WTC11 (cell line): ENCODE measurements around the gene SERPINI2. TPM values are rescaled to one million over a fixed set of nuclear protein-coding genes. Genes with fewer than 3 reads are reported as not detected.

Experiments
- ATAC-seq: fragments of 200-7000 bp; cut with Tn5 transposase; 2 replicates; pipeline ENCODE4 v1.10.0; 2021; ENCODE audit warnings: mild to moderate bottlenecking, moderate library complexity
- Bru-seq: library from RNA; stranded (reverse); fragments of 400-500 nt; gene quantifications from one replicate; lab custom pipeline; 2021; lab: Mats Ljungman, UMichigan
- CTCF ChIA-PET: fragments of 300-600 bp; sonication (Branson Sonifier 250); formaldehyde crosslinking; loops from one replicate; lab custom pipeline; 2021; ENCODE audit warnings: antibody characterized with exemption; lab: Charles Lee
- POLR2A ChIA-PET: fragments of 350-600 bp; sonication (Branson Sonifier 250); formaldehyde crosslinking; loops from one replicate; lab custom pipeline; 2021; ENCODE audit warnings: antibody characterized with exemption; lab: Charles Lee
- DNase-seq: peaks from one replicate; pipeline ENCODE4 v3.0.0; 2021; ENCODE audit warnings: low spot score
- H3K27ac Mint-ChIP-seq: 2 replicates; pipeline ENCODE4 v1.8.0; 2021; ENCODE audit warnings: mixed read lengths
- H3K27me3 Mint-ChIP-seq: 2 replicates; pipeline ENCODE4 v1.8.0; 2021; ENCODE audit warnings: low read depth, mild to moderate bottlenecking, moderate library complexity, mixed read lengths
- H3K36me3 Mint-ChIP-seq: 2 replicates; pipeline ENCODE4 v1.8.0; 2021; ENCODE audit warnings: mixed read lengths
- H3K4me1 Mint-ChIP-seq: 2 replicates; pipeline ENCODE4 v1.8.0; 2022; ENCODE audit warnings: mixed read lengths
- H3K4me3 Mint-ChIP-seq: 2 replicates; pipeline ENCODE4 v1.8.0; 2021; ENCODE audit warnings: mild to moderate bottlenecking, moderate library complexity, mixed read lengths
- H3K9me3 Mint-ChIP-seq: 2 replicates; pipeline ENCODE4 v1.8.0; 2021; ENCODE audit warnings: mixed read lengths
- E2F5 ChIP-seq: sonication (generic); formaldehyde crosslinking; IDR thresholded peaks from 2 replicates; pipeline ENCODE4 v1.8.1; 2022; ENCODE audit warnings: mild to moderate bottlenecking, moderate library complexity, missing genetic modification reagents
- ETV6 ChIP-seq: sonication (generic); formaldehyde crosslinking; IDR thresholded peaks from 2 replicates; pipeline ENCODE4 v1.8.1; 2022; ENCODE audit warnings: mild to moderate bottlenecking, missing genetic modification reagents
- FOXK1 ChIP-seq: sonication (generic); formaldehyde crosslinking; IDR thresholded peaks from 2 replicates; pipeline ENCODE4 v1.8.0; 2022; ENCODE audit warnings: mild to moderate bottlenecking, moderate library complexity, missing genetic modification reagents
- HMGA2 ChIP-seq: fragments of 250-450 bp; sonication (Bioruptor Pico); IDR thresholded peaks from 2 replicates; pipeline ENCODE4 v1.4.0; 2021; ENCODE audit warnings: mild to moderate bottlenecking, moderate library complexity
- JAZF1 ChIP-seq: fragments of 250-450 bp; sonication (Bioruptor Pico); IDR thresholded peaks from 2 replicates; pipeline ENCODE4 v1.9.0; 2021; ENCODE audit warnings: moderate library complexity, mild to moderate bottlenecking, inconsistent platforms
- KAT7 ChIP-seq: sonication (generic); formaldehyde crosslinking; IDR thresholded peaks from 2 replicates; pipeline ENCODE4 v1.8.1; 2023; ENCODE audit warnings: missing genetic modification reagents, mild to moderate bottlenecking, borderline replicate concordance
- MAX ChIP-seq: sonication (generic); formaldehyde crosslinking; IDR thresholded peaks from 2 replicates; pipeline ENCODE4 v1.8.0; 2022; ENCODE audit warnings: mild to moderate bottlenecking, missing genetic modification reagents
- PREB ChIP-seq: sonication (generic); formaldehyde crosslinking; IDR thresholded peaks from 2 replicates; pipeline ENCODE4 v1.8.1; 2022; ENCODE audit warnings: mild to moderate bottlenecking, missing genetic modification reagents, moderate library complexity, borderline replicate concordance
- SP1 ChIP-seq: sonication (generic); formaldehyde crosslinking; conservative IDR thresholded peaks from 2 replicates; pipeline ENCODE4 v1.8.1; 2022; ENCODE audit warnings: missing genetic modification reagents
- TEAD4 ChIP-seq: sonication (generic); formaldehyde crosslinking; IDR thresholded peaks from 2 replicates; pipeline ENCODE4 v1.8.0; 2022; ENCODE audit warnings: mild to moderate bottlenecking, missing genetic modification reagents
- TP53 ChIP-seq: sonication (generic); formaldehyde crosslinking; IDR thresholded peaks from 2 replicates; pipeline ENCODE4 v1.8.1; 2023; ENCODE audit warnings: mild to moderate bottlenecking, missing genetic modification reagents
- ZNF232 ChIP-seq: sonication (generic); formaldehyde crosslinking; IDR thresholded peaks from 2 replicates; pipeline ENCODE4 v1.8.0; 2022; ENCODE audit warnings: mild to moderate bottlenecking, missing genetic modification reagents
- ZNF263 ChIP-seq: sonication (generic); formaldehyde crosslinking; IDR thresholded peaks from 2 replicates; pipeline ENCODE4 v1.8.1; 2022; ENCODE audit warnings: low read depth, mild to moderate bottlenecking, moderate library complexity, missing genetic modification reagents
- ZNF281 ChIP-seq: sonication (generic); formaldehyde crosslinking; IDR thresholded peaks from 2 replicates; pipeline ENCODE4 v1.8.0; 2023; ENCODE audit warnings: mild to moderate bottlenecking, missing genetic modification reagents
- ZNF317 ChIP-seq: sonication (generic); formaldehyde crosslinking; IDR thresholded peaks from 2 replicates; pipeline ENCODE4 v1.8.1; 2023; ENCODE audit warnings: low read depth, mild to moderate bottlenecking, moderate library complexity, missing genetic modification reagents, borderline replicate concordance
- ZNF416 ChIP-seq: fragments of 250-450 bp; sonication (Bioruptor Pico); IDR thresholded peaks from 2 replicates; pipeline ENCODE4 v1.9.0; 2021; ENCODE audit warnings: mild to moderate bottlenecking, inconsistent platforms
- ZNF425 ChIP-seq: fragments of 250-450 bp; sonication (Bioruptor Pico); conservative IDR thresholded peaks from 2 replicates; pipeline ENCODE4 v1.9.0; 2021; ENCODE audit warnings: mild to moderate bottlenecking
- ZNF512 ChIP-seq: sonication (generic); formaldehyde crosslinking; IDR thresholded peaks from 2 replicates; pipeline ENCODE4 v1.8.1; 2022; ENCODE audit warnings: missing genetic modification reagents, borderline replicate concordance
- long read RNA-seq, 3 experiments: library from RNA in 1 of 3; library from capped mRNA in 1 of 3; library from polyadenylated mRNA in 1 of 3; unstranded in 2 of 3; stranded (forward) in 1 of 3; transcript quantifications; one replicate each; pipeline ENCODE4 v2.0.0, GENCODE V29; 2021
- total RNA-seq: library from RNA; stranded (reverse); gene quantifications from 3 replicates; pipeline ENCODE4 v1.2.3, GENCODE V29; 2021
- TF ChIP-seq, protein P1 (sequence below): sonication (generic); formaldehyde crosslinking; IDR thresholded peaks from 2 replicates; pipeline ENCODE4 v1.8.0; 2022; ENCODE audit warnings: mild to moderate bottlenecking, missing genetic modification reagents
- TF ChIP-seq, protein P2 (sequence below): fragments of 250-450 bp; sonication (Bioruptor Pico); IDR thresholded peaks from 2 replicates; pipeline ENCODE4 v1.9.0; 2021; ENCODE audit warnings: moderate library complexity, mild to moderate bottlenecking, inconsistent platforms, borderline replicate concordance
- TF ChIP-seq, protein P3 (sequence below): sonication (generic); formaldehyde crosslinking; IDR thresholded peaks from 2 replicates; pipeline ENCODE4 v1.8.1; 2023; ENCODE audit warnings: mild to moderate bottlenecking, missing genetic modification reagents

The SERPINI2 gene, protein sequence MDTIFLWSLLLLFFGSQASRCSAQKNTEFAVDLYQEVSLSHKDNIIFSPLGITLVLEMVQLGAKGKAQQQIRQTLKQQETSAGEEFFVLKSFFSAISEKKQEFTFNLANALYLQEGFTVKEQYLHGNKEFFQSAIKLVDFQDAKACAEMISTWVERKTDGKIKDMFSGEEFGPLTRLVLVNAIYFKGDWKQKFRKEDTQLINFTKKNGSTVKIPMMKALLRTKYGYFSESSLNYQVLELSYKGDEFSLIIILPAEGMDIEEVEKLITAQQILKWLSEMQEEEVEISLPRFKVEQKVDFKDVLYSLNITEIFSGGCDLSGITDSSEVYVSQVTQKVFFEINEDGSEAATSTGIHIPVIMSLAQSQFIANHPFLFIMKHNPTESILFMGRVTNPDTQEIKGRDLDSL
- total RNA-seq (0.32 to 0.37 TPM in 2 of 3 replicates, not detected in the other), Bru-seq, nascent RNA (percentile 22 among the genes with signal in this experiment)
- long read RNA-seq, experiment 1, partial matches to known transcripts, result 1 of 1 reads
- long read RNA-seq, experiment 1, other reads (novel, unspliced or antisense), result 0 of 1 reads
- long read RNA-seq, experiment 2, result 0 reads
- long read RNA-seq, experiment 3, result 0 reads

DNA sequence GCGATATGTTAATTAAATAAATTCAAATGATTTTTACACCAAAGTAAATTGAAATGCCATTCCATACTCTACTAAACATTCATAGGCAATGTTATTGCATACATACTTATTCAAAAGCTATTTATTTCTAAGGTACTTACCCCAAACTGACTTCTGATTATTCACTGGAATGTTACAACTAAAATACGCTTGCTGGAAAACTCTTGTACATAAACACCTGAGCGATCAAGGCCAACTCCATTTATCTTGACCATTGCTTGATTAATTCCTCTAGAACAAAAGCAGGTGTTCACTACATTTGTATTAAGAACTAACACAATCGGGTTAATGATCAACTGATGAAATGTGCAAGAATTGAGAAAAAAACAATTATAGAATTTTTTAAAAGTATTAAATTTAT lies at the start of gene SERPINI2:
TSS of gene SERPINI2 (minus strand) at position 180 of the 400 bp plus-strand sequence. CDS start 2,208 bp downstream, outside the sequence.
- Mint-ChIP-seq H3K27ac (no peak within 1 kb of the TSS), H3K9me3 (no peaks in the 10 kb centered on the region), H3K36me3 (no peaks in the 10 kb centered on the region), H3K27me3 (no peaks in the 10 kb centered on the region), H3K4me3 (no peak within 1 kb of the TSS), H3K4me1 (no peaks in the 10 kb centered on the region)
- no peak for ATAC-seq
- no peak for TF ChIP-seq ZNF317 (CRISPR knock-in tag)
- no peak for TF ChIP-seq ZNF512
- no peak for TF ChIP-seq HMGA2 (CRISPR knock-in tag)
- no peak for TF ChIP-seq FOXK1 (CRISPR knock-in tag)
- no peak for TF ChIP-seq ETV6 (CRISPR knock-in tag)
- TF ChIP-seq MAX (CRISPR knock-in tag), result no peak
- no peak for TF ChIP-seq JAZF1 (CRISPR knock-in tag)
- TF ChIP-seq TEAD4 (CRISPR knock-in tag), result no peak
- TF ChIP-seq E2F5 (CRISPR knock-in tag), result no peak
- no peak for TF ChIP-seq ZNF416
- TF ChIP-seq ZNF425 (CRISPR knock-in tag), result no peak
- TF ChIP-seq, protein P1, sequence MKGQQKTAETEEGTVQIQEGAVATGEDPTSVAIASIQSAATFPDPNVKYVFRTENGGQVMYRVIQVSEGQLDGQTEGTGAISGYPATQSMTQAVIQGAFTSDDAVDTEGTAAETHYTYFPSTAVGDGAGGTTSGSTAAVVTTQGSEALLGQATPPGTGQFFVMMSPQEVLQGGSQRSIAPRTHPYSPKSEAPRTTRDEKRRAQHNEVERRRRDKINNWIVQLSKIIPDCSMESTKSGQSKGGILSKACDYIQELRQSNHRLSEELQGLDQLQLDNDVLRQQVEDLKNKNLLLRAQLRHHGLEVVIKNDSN, result no peak
- TF ChIP-seq PREB (CRISPR knock-in tag), result no peak
- TF ChIP-seq SP1 (CRISPR knock-in tag), result no peak
- no peak for TF ChIP-seq ZNF232 (CRISPR knock-in tag)
- ChIA-PET POLR2A (no interaction called here), CTCF (no interaction called here)
- DNase-seq, result no peak

DNA sequence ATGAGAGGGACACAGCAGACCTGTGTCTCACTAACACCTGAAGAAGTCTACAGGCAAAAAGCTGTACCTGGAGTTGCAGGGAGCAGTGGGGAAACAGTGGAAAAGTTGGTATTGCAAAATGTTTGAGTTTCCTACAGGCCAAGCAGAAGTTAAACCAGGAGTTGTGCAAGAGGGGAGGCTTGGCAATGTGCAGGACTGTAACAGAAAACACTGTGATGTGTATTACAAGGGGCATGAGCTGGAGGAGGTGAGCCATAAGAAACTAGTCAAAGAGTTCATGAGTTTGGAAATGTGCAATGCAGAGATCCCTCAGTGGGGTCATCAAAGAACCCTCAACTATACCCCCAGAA lies 47.1 kb upstream of the SERPINI2 start:
- peaks cover 28% of the 10 kb centered on the region for H3K9me3 Mint-ChIP-seq
- POLR2A ChIA-PET, result no interaction called here
- no peak for ATAC-seq
- H3K4me3 Mint-ChIP-seq, result no peak overlapping the region
- H3K36me3 Mint-ChIP-seq, result no peaks in the 10 kb centered on the region; the same call in 1 of the 2 replicates
- DNase-seq, result no peak
- H3K4me1 Mint-ChIP-seq, result peaks cover 2% of the 10 kb centered on the region; the same call in 1 of the 2 replicates
- H3K27me3 Mint-ChIP-seq, result no peaks in the 10 kb centered on the region
- H3K27ac Mint-ChIP-seq, result no peak overlapping the region
- CTCF ChIA-PET, result no interaction called here
- TF ChIP-seq KAT7 (CRISPR knock-in tag) (no peak), ZNF281 (CRISPR knock-in tag) (no peak), ZNF263 (CRISPR knock-in tag) (no peak), TP53 (CRISPR knock-in tag) (no peak)
- TF ChIP-seq, protein P2, sequence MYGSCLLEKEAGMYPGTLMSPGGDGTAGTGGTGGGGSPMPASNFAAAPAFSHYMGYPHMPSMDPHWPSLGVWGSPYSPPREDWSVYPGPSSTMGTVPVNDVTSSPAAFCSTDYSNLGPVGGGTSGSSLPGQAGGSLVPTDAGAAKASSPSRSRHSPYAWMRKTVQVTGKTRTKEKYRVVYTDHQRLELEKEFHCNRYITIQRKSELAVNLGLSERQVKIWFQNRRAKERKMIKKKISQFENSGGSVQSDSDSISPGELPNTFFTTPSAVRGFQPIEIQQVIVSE (CRISPR knock-in tag), result no peak
- TF ChIP-seq, protein P3, sequence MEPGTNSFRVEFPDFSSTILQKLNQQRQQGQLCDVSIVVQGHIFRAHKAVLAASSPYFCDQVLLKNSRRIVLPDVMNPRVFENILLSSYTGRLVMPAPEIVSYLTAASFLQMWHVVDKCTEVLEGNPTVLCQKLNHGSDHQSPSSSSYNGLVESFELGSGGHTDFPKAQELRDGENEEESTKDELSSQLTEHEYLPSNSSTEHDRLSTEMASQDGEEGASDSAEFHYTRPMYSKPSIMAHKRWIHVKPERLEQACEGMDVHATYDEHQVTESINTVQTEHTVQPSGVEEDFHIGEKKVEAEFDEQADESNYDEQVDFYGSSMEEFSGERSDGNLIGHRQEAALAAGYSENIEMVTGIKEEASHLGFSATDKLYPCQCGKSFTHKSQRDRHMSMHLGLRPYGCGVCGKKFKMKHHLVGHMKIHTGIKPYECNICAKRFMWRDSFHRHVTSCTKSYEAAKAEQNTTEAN (CRISPR knock-in tag), result no peak
